Esophagus squamous epithelium (tissue), 4 donors: ENCODE measurements around the gene CFB.
"Not testable (repeated sequence)": the region's sequence is repeated elsewhere in the genome, so short reads cannot be mapped to it uniquely, and the experiment has no call there.

Source experiments
- POLR2A ChIP-seq, 4 donors: fragments of 450-650 bp; IDR thresholded peaks; one replicate each; pipeline ENCODE4 v1.6.1; 2017; ENCODE audit warnings: antibody characterized with exemption in 4 of 4, mild to moderate bottlenecking in 4 of 4, moderate library complexity in 3 of 4
- TF ChIP-seq, protein P1 (sequence below), 6 experiments: fragments of 450-650 bp in 4 of 6; fragments of 200-600 bp in 2 of 6; sonication (generic) in 2 of 6; IDR thresholded peaks; one replicate each; pipeline ENCODE4 v1.5.1; 2016 to 2019; ENCODE audit warnings: antibody characterized with exemption in 6 of 6, mild to moderate bottlenecking in 4 of 6, moderate library complexity in 4 of 6

DNA sequence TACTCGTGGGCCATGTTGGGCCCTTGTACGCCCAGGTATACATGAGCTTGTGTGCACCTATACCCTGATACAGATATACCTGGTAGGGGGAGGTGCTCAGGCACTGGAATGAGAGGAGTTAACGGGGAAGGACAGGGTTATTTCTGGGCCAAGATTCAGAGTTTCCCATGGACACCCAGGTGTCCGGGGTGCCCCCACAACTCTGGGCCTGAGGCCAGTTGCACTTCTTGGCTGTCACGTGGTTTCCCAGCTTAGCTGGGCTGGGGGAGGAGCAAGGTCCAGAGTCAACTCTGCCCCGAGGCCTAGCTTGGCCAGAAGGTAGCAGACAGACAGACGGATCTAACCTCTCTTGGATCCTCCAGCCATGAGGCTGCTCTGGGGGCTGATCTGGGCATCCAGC is 35.8 kb downstream of the CFB start, which contains the start of gene C4A:
- TF ChIP-seq, protein P1, sequence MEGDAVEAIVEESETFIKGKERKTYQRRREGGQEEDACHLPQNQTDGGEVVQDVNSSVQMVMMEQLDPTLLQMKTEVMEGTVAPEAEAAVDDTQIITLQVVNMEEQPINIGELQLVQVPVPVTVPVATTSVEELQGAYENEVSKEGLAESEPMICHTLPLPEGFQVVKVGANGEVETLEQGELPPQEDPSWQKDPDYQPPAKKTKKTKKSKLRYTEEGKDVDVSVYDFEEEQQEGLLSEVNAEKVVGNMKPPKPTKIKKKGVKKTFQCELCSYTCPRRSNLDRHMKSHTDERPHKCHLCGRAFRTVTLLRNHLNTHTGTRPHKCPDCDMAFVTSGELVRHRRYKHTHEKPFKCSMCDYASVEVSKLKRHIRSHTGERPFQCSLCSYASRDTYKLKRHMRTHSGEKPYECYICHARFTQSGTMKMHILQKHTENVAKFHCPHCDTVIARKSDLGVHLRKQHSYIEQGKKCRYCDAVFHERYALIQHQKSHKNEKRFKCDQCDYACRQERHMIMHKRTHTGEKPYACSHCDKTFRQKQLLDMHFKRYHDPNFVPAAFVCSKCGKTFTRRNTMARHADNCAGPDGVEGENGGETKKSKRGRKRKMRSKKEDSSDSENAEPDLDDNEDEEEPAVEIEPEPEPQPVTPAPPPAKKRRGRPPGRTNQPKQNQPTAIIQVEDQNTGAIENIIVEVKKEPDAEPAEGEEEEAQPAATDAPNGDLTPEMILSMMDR (IDR thresholded peaks at IDR 0.05): not testable (repeated sequence)
- TF ChIP-seq POLR2A (IDR thresholded peaks at IDR 0.05): not testable (repeated sequence)
